ENCODE results near the gene CLTB. TPM values are rescaled to one million over a fixed set of nuclear protein-coding genes. Genes with fewer than 3 reads are reported as not detected.
A peak's percentile ranks its signal among the peaks of the same experiment; 100 is the strongest.

CLTB gene
- total RNA-seq, 1 donor from 2014 or later, result 95.1 TPM

DNA sequence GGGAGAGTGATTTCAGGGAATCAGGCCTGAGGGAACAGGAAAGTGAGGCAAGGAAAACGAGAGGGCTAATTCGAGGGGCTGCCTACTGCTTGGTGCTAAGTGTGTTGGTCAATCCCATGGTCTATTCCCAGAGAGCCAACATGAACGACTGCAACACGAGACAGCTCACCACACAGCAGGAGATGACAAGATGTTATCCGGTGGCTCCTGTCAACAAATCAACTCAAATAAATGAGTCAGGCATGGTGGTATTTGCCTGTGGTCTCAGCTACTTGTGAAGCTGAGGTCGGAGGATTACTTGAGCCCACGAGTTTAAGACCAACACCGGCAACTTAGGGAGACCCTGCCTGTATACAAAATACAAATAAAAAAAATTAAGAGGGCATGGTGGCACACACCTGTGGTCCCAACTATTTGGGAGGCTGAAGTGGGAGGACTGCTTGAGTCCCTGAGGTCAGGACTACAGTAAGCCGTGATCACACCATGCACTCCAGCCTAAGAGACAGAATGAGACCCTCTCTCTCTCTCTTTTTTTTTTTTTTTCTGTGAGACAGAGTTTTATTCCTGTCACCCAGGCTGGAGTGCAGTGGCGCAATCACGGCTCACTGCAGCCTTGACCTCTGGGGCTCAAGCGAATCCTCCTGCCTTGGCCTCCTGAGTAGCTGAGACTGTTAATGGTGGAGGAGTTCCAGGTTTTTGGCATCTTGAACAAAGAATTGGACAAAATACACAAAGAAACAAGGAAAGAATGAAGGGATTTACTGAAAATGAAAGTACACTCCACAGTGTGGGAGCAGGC is 22.8 kb upstream of the CLTB start:
- TF ChIP-seq CTCF (IDR thresholded peaks at IDR 0.05), result no peak
- DNase-seq (ENCODE audit: extremely low spot score, unreplicated experiment), result no peak
- Mint-ChIP-seq H3K27me3 (ENCODE audit: unreplicated experiment) (no peaks in the 10 kb centered on the region), H3K9me3 (ENCODE audit: unreplicated experiment) (no peaks in the 10 kb centered on the region), H3K4me3 (ENCODE audit: unreplicated experiment) (no peak overlapping the region), H3K4me1 (ENCODE audit: unreplicated experiment) (peaks cover 17% of the 10 kb centered on the region), H3K27ac (ENCODE audit: unreplicated experiment) (no peak overlapping the region), H3K36me3 (ENCODE audit: unreplicated experiment) (no peaks in the 10 kb centered on the region)

DNA sequence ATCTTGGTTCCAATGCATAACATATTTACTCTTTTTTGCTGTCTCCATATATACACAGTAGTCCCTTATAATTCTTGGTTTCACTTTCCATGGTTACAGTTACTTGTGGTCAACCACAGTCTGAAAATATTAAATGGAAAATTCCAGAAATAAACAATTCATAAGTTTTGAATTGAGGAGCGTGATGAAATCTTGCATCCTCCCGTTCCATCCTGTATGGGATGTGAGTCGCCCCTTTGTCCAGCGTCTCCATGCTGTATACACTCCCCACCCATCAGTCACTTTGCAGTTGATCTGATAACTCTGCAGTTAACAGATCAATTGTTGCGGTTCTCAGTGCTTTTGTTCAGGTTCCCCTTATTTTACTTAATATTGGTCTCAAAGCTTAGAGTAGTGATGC is 20.3 kb upstream of the CLTB start:
- Mint-ChIP-seq H3K36me3 (ENCODE audit: unreplicated experiment) (no peaks in the 10 kb centered on the region), H3K4me1 (ENCODE audit: unreplicated experiment) (peaks cover 17% of the 10 kb centered on the region), H3K27ac (ENCODE audit: unreplicated experiment) (peak overlapping the region; percentile 78), H3K9me3 (ENCODE audit: unreplicated experiment) (no peaks in the 10 kb centered on the region), H3K4me3 (ENCODE audit: unreplicated experiment) (peak overlapping the region; percentile 47), H3K27me3 (ENCODE audit: unreplicated experiment) (peaks cover 7% of the 10 kb centered on the region)
- DNase-seq (ENCODE audit: extremely low spot score, unreplicated experiment), result no peak
- TF ChIP-seq CTCF (IDR thresholded peaks at IDR 0.05), result no peak

GRCh38 chr5:176432707-176433106 is 16.4 kb upstream of the CLTB start:
- no peak for TF ChIP-seq CTCF (IDR thresholded peaks at IDR 0.05)
- no peak overlapping the region for H3K4me3 Mint-ChIP-seq (ENCODE audit: unreplicated experiment)
- H3K36me3 Mint-ChIP-seq (ENCODE audit: unreplicated experiment), result no peaks in the 10 kb centered on the region
- no peak for DNase-seq (ENCODE audit: extremely low spot score, unreplicated experiment)
- peaks cover 10% of the 10 kb centered on the region for H3K4me1 Mint-ChIP-seq (ENCODE audit: unreplicated experiment)
- H3K27ac Mint-ChIP-seq (ENCODE audit: unreplicated experiment), result no peak overlapping the region
- peaks cover 17% of the 10 kb centered on the region for H3K27me3 Mint-ChIP-seq (ENCODE audit: unreplicated experiment)
- no peaks in the 10 kb centered on the region for H3K9me3 Mint-ChIP-seq (ENCODE audit: unreplicated experiment)

- Mint-ChIP-seq H3K27me3 (ENCODE audit: unreplicated experiment) (peaks cover 17% of the 10 kb centered on the region), H3K9me3 (ENCODE audit: unreplicated experiment) (no peaks in the 10 kb centered on the region), H3K4me3 (ENCODE audit: unreplicated experiment) (no peak overlapping the region), H3K36me3 (ENCODE audit: unreplicated experiment) (no peaks in the 10 kb centered on the region), H3K27ac (ENCODE audit: unreplicated experiment) (no peak overlapping the region), H3K4me1 (ENCODE audit: unreplicated experiment) (peaks cover 2% of the 10 kb centered on the region)
- DNase-seq (ENCODE audit: extremely low spot score, unreplicated experiment), result no peak
- no peak for TF ChIP-seq CTCF (IDR thresholded peaks at IDR 0.05)
Measured at GRCh38 chr5:176429972-176430371, 13.6 kb upstream of the CLTB start.

DNA sequence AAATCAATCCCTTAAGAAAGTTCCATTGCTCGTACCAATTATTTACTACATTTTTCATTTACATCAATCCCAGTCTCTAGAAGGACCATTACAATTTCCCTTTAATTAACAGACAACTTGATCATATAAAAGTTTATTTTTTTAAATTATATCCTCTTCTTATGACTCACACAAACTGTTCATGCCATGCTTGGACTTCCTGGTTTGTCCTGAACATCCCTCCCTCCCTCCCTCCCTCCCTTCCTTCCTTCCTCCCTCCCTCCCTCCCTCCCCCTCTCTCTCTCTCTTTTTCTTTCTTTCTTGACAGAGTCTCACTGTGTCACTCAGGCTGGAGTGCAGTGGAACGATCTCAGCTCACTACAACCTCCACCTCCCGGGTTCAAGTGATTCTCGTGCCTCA is 11.6 kb upstream of the CLTB start:
- Mint-ChIP-seq H3K27ac (ENCODE audit: unreplicated experiment) (no peak overlapping the region), H3K9me3 (ENCODE audit: unreplicated experiment) (no peaks in the 10 kb centered on the region), H3K36me3 (ENCODE audit: unreplicated experiment) (no peaks in the 10 kb centered on the region), H3K4me1 (ENCODE audit: unreplicated experiment) (peaks cover 2% of the 10 kb centered on the region), H3K27me3 (ENCODE audit: unreplicated experiment) (peaks cover 17% of the 10 kb centered on the region), H3K4me3 (ENCODE audit: unreplicated experiment) (no peak overlapping the region)
- TF ChIP-seq CTCF (IDR thresholded peaks at IDR 0.05), result no peak
- no peak for DNase-seq (ENCODE audit: extremely low spot score, unreplicated experiment)

Measured in osteocyte (in vitro differentiated cells).